Upper lobe of left lung (tissue), 4 donors: Measurements from ENCODE around the gene ECT2.

Source experiments
- CTCF ChIP-seq, 6 experiments: fragments of 450-650 bp in 4 of 6; fragments of 200-600 bp in 2 of 6; sonication (generic) in 2 of 6; IDR thresholded peaks; one replicate each; pipeline ENCODE4 v1.5.1; 2016 to 2019; ENCODE audit warnings: antibody characterized with exemption in 6 of 6
- EP300 ChIP-seq, 4 donors: sonication (generic); formaldehyde crosslinking; IDR thresholded peaks; one replicate each; pipeline ENCODE4 v1.5.1; 2017; ENCODE audit warnings: antibody characterized with exemption in 4 of 4, control low read depth in 2 of 4
- POLR2A ChIP-seq, 4 donors: fragments of 450-650 bp; IDR thresholded peaks; one replicate each; pipeline ENCODE4 v1.5.1; 2016 to 2017; ENCODE audit warnings: antibody characterized with exemption in 4 of 4, mild to moderate bottlenecking in 2 of 4
- POLR2AphosphoS5 ChIP-seq, 2 donors: sonication (generic); formaldehyde crosslinking; IDR thresholded peaks; one replicate each; pipeline ENCODE4 v1.5.1; 2017; ENCODE audit warnings: antibody characterized with exemption in 2 of 2

- TF ChIP-seq POLR2A (IDR thresholded peaks at IDR 0.05) = no peak
- TF ChIP-seq CTCF (IDR thresholded peaks at IDR 0.05) = no peak
- TF ChIP-seq POLR2AphosphoS5 (IDR thresholded peaks at IDR 0.05) = no peak
- no peak for TF ChIP-seq EP300 (IDR thresholded peaks at IDR 0.05)
These were observed 34.0 kb upstream of the ECT2 start for GRCh38 chr3:172716476-172716875.
